ENCODE data around the gene PRRT1.
"Not testable (repeated sequence)": the region's sequence is repeated elsewhere in the genome, so short reads cannot be mapped to it uniquely, and the experiment has no call there.

DNA sequence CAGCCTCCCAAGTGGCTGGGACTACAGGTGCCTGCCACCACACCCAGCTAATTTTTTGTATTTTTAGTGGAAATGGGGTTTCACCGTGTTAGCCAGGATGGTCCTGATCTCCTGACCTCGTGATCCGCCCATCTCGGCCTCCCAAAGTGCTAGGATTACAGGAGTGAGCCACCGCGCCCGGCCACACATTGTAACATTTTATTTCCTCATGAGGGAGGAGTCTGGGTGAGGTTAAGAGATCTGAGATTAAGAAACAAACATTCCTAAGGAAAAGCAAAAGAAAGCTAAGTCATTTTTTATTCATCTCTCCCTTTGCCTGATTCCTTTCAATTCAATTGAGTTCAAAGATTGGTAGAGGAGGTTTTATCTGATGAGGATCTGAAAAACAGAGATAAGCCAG lies 7.5 kb downstream of the PRRT1 start:
- TF ChIP-seq, protein P1, sequence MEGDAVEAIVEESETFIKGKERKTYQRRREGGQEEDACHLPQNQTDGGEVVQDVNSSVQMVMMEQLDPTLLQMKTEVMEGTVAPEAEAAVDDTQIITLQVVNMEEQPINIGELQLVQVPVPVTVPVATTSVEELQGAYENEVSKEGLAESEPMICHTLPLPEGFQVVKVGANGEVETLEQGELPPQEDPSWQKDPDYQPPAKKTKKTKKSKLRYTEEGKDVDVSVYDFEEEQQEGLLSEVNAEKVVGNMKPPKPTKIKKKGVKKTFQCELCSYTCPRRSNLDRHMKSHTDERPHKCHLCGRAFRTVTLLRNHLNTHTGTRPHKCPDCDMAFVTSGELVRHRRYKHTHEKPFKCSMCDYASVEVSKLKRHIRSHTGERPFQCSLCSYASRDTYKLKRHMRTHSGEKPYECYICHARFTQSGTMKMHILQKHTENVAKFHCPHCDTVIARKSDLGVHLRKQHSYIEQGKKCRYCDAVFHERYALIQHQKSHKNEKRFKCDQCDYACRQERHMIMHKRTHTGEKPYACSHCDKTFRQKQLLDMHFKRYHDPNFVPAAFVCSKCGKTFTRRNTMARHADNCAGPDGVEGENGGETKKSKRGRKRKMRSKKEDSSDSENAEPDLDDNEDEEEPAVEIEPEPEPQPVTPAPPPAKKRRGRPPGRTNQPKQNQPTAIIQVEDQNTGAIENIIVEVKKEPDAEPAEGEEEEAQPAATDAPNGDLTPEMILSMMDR (IDR thresholded peaks at IDR 0.05): not testable (repeated sequence)
- TF ChIP-seq POLR2AphosphoS5 (IDR thresholded peaks at IDR 0.05): not testable (repeated sequence)

All from upper lobe of left lung (tissue), 4 donors.